GM10266 (cell line): Measurements from ENCODE around the gene SLC6A9.
A peak's percentile ranks its signal among the peaks of the same experiment; 100 is the strongest.

Source experiments
- DNase-seq: peaks from one replicate; pipeline ENCODE4 v3.0.0; 2012; ENCODE audit errors: extremely low spot score
- CTCF ChIP-seq: IDR thresholded peaks from 2 replicates; pipeline ENCODE4 v1.5.1; 2012; ENCODE audit warnings: mild to moderate bottlenecking, low read depth; ENCODE audit not compliant: control insufficient read depth, insufficient read depth; ENCODE audit errors: missing control alignments

SLC6A9 gene

GRCh38 chr1:43999455-43999854 lies 31.8 kb downstream of the SLC6A9 start:
- no peak for TF ChIP-seq CTCF
- DNase-seq = no peak

GRCh38 chr1:43998000-43998378 lies 33.3 kb downstream of the SLC6A9 start:
- TF ChIP-seq CTCF = no peak
- no peak for DNase-seq

- no peak for DNase-seq
- TF ChIP-seq CTCF = no peak
Observed at GRCh38 chr1:43997295-43997999, 33.8 kb downstream of the SLC6A9 start.

GRCh38 chr1:43996733-43997115 lies 34.5 kb downstream of the SLC6A9 start:
- no peak for DNase-seq
- no peak for TF ChIP-seq CTCF

GRCh38 chr1:43995984-43996732 lies 35.1 kb downstream of the SLC6A9 start:
- no peak for TF ChIP-seq CTCF
- no peak for DNase-seq

GRCh38 chr1:43994794-43995790 lies 36.2 kb downstream of the SLC6A9 start:
- peak; percentile 47 for DNase-seq
- peak; percentile 42 for TF ChIP-seq CTCF
